SK-N-SH treated with all-trans-retinoic acid at 6 μM for 48 hours (cell line): ENCODE data around the gene MAP3K20.

ENCODE experiments used
- ATAC-seq: fragments of 200-7000 bp; cut with Tn5 transposase; 3 replicates; pipeline ENCODE4 v1.9.1; 2020; ENCODE audit warnings: mild to moderate bottlenecking, moderate library complexity
- BACH2 ChIP-seq: fragments of 250-450 bp; sonication (Bioruptor Pico); IDR thresholded peaks from 2 replicates; pipeline ENCODE4 v1.9.0; 2021; ENCODE audit warnings: mild to moderate bottlenecking, borderline replicate concordance
- CREB5 ChIP-seq: fragments of 250-450 bp; sonication (Bioruptor Pico); IDR thresholded peaks from 2 replicates; pipeline ENCODE4 v1.5.1; 2020; ENCODE audit warnings: low read depth, mild to moderate bottlenecking, moderate library complexity
- CSDC2 ChIP-seq: fragments of 250-450 bp; sonication (Bioruptor Pico); IDR thresholded peaks from 2 replicates; pipeline ENCODE4 v1.5.0; 2020; ENCODE audit warnings: mild to moderate bottlenecking, moderate library complexity
- CSRNP3 ChIP-seq: fragments of 250-450 bp; sonication (Bioruptor Pico); IDR thresholded peaks from 2 replicates; pipeline ENCODE4 v1.5.1; 2021; ENCODE audit warnings: mild to moderate bottlenecking, moderate library complexity
- ESRRG ChIP-seq: fragments of 250-450 bp; sonication (Bioruptor Pico); IDR thresholded peaks from 2 replicates; pipeline ENCODE4 v1.6.1; 2021; ENCODE audit warnings: mild to moderate bottlenecking
- GLIS3 ChIP-seq: fragments of 250-450 bp; sonication (Bioruptor Pico); IDR thresholded peaks from 2 replicates; pipeline ENCODE4 v1.5.0; 2020; ENCODE audit warnings: mild to moderate bottlenecking, moderate library complexity
- ISL1 ChIP-seq: fragments of 250-450 bp; sonication (Bioruptor Pico); IDR thresholded peaks from 2 replicates; pipeline ENCODE4 v2.1.2; 2022; ENCODE audit warnings: mild to moderate bottlenecking, moderate library complexity
- OSR1 ChIP-seq: fragments of 250-450 bp; sonication (Bioruptor Pico); IDR thresholded peaks from 2 replicates; pipeline ENCODE4 v1.8.0; 2022; ENCODE audit warnings: moderate library complexity, mild to moderate bottlenecking, inconsistent platforms
- PATZ1 ChIP-seq: fragments of 250-450 bp; sonication (Bioruptor Pico); IDR thresholded peaks from 2 replicates; pipeline ENCODE4 v1.8.0; 2020; ENCODE audit warnings: mild to moderate bottlenecking, moderate library complexity, borderline replicate concordance
- POU6F1 ChIP-seq: fragments of 250-450 bp; sonication (Bioruptor Pico); IDR thresholded peaks from 2 replicates; pipeline ENCODE4 v1.8.0; 2021; ENCODE audit warnings: low read depth, mild to moderate bottlenecking, moderate library complexity, borderline replicate concordance
- PPARA ChIP-seq: fragments of 250-450 bp; sonication (Bioruptor Pico); IDR thresholded peaks from 2 replicates; pipeline ENCODE4 v1.5.0; 2020; ENCODE audit warnings: mild to moderate bottlenecking, borderline replicate concordance
- RARB ChIP-seq: fragments of 250-450 bp; sonication (Bioruptor Pico); IDR thresholded peaks from 2 replicates; pipeline ENCODE4 v1.8.0; 2021; ENCODE audit warnings: mild to moderate bottlenecking, moderate library complexity
- SNAI2 ChIP-seq: fragments of 250-450 bp; sonication (Bioruptor Pico); IDR thresholded peaks from 2 replicates; pipeline ENCODE4 v1.5.0; 2020; ENCODE audit warnings: mild to moderate bottlenecking, moderate library complexity
- TCF4 ChIP-seq: fragments of 250-450 bp; sonication (Bioruptor Pico); IDR thresholded peaks from 2 replicates; pipeline ENCODE4 v1.8.0; 2021; ENCODE audit warnings: mild to moderate bottlenecking, moderate library complexity, borderline replicate concordance
- TOX ChIP-seq: fragments of 250-450 bp; sonication (Bioruptor Pico); IDR thresholded peaks from 2 replicates; pipeline ENCODE4 v1.8.0; 2021; ENCODE audit warnings: mild to moderate bottlenecking, moderate library complexity, borderline replicate concordance
- TSHZ2 ChIP-seq: fragments of 250-450 bp; sonication (Bioruptor Pico); IDR thresholded peaks from 2 replicates; pipeline ENCODE4 v1.5.0; 2020; ENCODE audit warnings: mild to moderate bottlenecking, moderate library complexity
- ZC3H10 ChIP-seq: fragments of 250-450 bp; sonication (Bioruptor Pico); IDR thresholded peaks from 2 replicates; pipeline ENCODE4 v1.5.1; 2021; ENCODE audit warnings: mild to moderate bottlenecking, moderate library complexity
- ZFP30 ChIP-seq: fragments of 450-650 bp; formaldehyde crosslinking; IDR thresholded peaks from 2 replicates; pipeline ENCODE4 v1.5.0; 2022; ENCODE audit warnings: mild to moderate bottlenecking, moderate library complexity
- ZNF565 ChIP-seq: fragments of 450-650 bp; formaldehyde crosslinking; conservative IDR thresholded peaks from 2 replicates; pipeline ENCODE4 v1.5.0; 2020; ENCODE audit warnings: low read depth, mild to moderate bottlenecking, moderate library complexity
- ZNF70 ChIP-seq: fragments of 450-650 bp; formaldehyde crosslinking; IDR thresholded peaks from 2 replicates; pipeline ENCODE4 v1.5.0; 2020; ENCODE audit warnings: mild to moderate bottlenecking, moderate library complexity
- ZNF8 ChIP-seq: fragments of 450-650 bp; formaldehyde crosslinking; IDR thresholded peaks from 2 replicates; pipeline ENCODE4 v1.5.0; 2020; ENCODE audit warnings: mild to moderate bottlenecking, moderate library complexity

MAP3K20 gene

GRCh38 chr2:173048897-173049661 lies 26.6 kb upstream of the MAP3K20 start:
- ATAC-seq: peak; percentile 89
- TF ChIP-seq ZNF70 (CRISPR knock-in tag) (no peak), ZNF8 (CRISPR knock-in tag) (no peak), RARB (CRISPR knock-in tag) (no peak), ISL1 (peak; percentile 67), SNAI2 (CRISPR knock-in tag) (no peak), OSR1 (CRISPR knock-in tag) (no peak), PATZ1 (0 out of 2 replicates have a peak, but pooled peaks have one; percentile 10), ESRRG (CRISPR knock-in tag) (no peak), ZNF565 (CRISPR knock-in tag) (no peak), BACH2 (no peak), TCF4 (no peak), TSHZ2 (CRISPR knock-in tag) (no peak), PPARA (CRISPR knock-in tag) (no peak), CSRNP3 (no peak), TOX (CRISPR knock-in tag) (peak; percentile 39; the same call in 1 of the 2 replicates), GLIS3 (CRISPR knock-in tag) (no peak), CREB5 (CRISPR knock-in tag) (no peak), POU6F1 (CRISPR knock-in tag) (no peak)
- TF ChIP-seq, all 23 proteins: peak for 3

- no peak for TF ChIP-seq SNAI2 (CRISPR knock-in tag)
- no peak for TF ChIP-seq TOX (CRISPR knock-in tag)
- no peak for TF ChIP-seq TSHZ2 (CRISPR knock-in tag)
- TF ChIP-seq BACH2: no peak
- TF ChIP-seq CSDC2: no peak
- TF ChIP-seq CREB5 (CRISPR knock-in tag): no peak
- TF ChIP-seq POU6F1 (CRISPR knock-in tag): no peak
- TF ChIP-seq ESRRG (CRISPR knock-in tag): no peak
- no peak for TF ChIP-seq ZFP30 (CRISPR knock-in tag)
- TF ChIP-seq PPARA (CRISPR knock-in tag): no peak
- no peak for TF ChIP-seq ZC3H10
- ATAC-seq: no peak
Observed at GRCh38 chr2:173049831-173050230, 25.8 kb upstream of the MAP3K20 start.
